HG03064 (cell line): Measurements from ENCODE around the gene RPL36AL.
"Not testable (repeated sequence)": the region's sequence is repeated elsewhere in the genome, so short reads cannot be mapped to it uniquely, and the experiment has no call there.

ENCODE experiments used
- ATAC-seq: cut with Tn5 transposase; IDR thresholded peaks from one replicate; pipeline ENCODE4 v1.9.1; 2021; ENCODE audit warnings: low read depth; ENCODE audit not compliant: unreplicated experiment

The RPL36AL gene

GRCh38 chr14:49619730-49620129 is 696 bp downstream of the RPL36AL start:
- ATAC-seq = no peak

GRCh38 chr14:49619273-49619672 is 1.2 kb downstream of the RPL36AL start:
- ATAC-seq = not testable (repeated sequence)

GRCh38 chr14:49617852-49618519 is 2.4 kb downstream of the RPL36AL start:
- no peak for ATAC-seq

- no peak for ATAC-seq
Observed at GRCh38 chr14:49615776-49616175, 4.7 kb downstream of the RPL36AL start.

GRCh38 chr14:49614196-49614595 is 6.2 kb downstream of the RPL36AL start:
- no peak for ATAC-seq

GRCh38 chr14:49612671-49613070 is 7.8 kb downstream of the RPL36AL start:
- ATAC-seq = no peak

GRCh38 chr14:49612251-49612650 is 8.2 kb downstream of the RPL36AL start:
- ATAC-seq = no peak

GRCh38 chr14:49607583-49607982 is 12.8 kb downstream of the RPL36AL start:
- ATAC-seq = no peak

- ATAC-seq = peak; percentile 60
Observed at GRCh38 chr14:49598485-49599300, 21.7 kb downstream of the RPL36AL start, which contains the start of gene LRR1. Gene LRR1 (plus strand): TSS chr14:49598940. CDS start chr14:49599021, 81 bp downstream.

- ATAC-seq = no peak
Observed at GRCh38 chr14:49598189-49598484, 22.3 kb downstream of the RPL36AL start.

GRCh38 chr14:49594347-49595091 is 25.9 kb downstream of the RPL36AL start:
- ATAC-seq = no peak

GRCh38 chr14:49593016-49593415 is 27.4 kb downstream of the RPL36AL start:
- ATAC-seq = no peak

- ATAC-seq = no peak
Observed at GRCh38 chr14:49589387-49589786, 31.0 kb downstream of the RPL36AL start.

- ATAC-seq = peak; percentile 29
Observed at GRCh38 chr14:49586673-49587460, 33.6 kb downstream of the RPL36AL start.

- peak; percentile 85 for ATAC-seq
Observed at GRCh38 chr14:49585803-49586672, 34.4 kb downstream of the RPL36AL start, which contains the start of gene RPS29. Gene RPS29 (minus strand): TSS chr14:49586380. CDS start chr14:49586346, 34 bp downstream.

GRCh38 chr14:49584981-49585640 is 35.3 kb downstream of the RPL36AL start:
- ATAC-seq = not testable (repeated sequence)

- ATAC-seq = no peak
Observed at GRCh38 chr14:49584058-49584457, 36.4 kb downstream of the RPL36AL start.

GRCh38 chr14:49583629-49584028 is 36.8 kb downstream of the RPL36AL start:
- ATAC-seq = no peak
